Medulla oblongata (tissue), 1 donor: ENCODE measurements around the gene KCND2.
"Not testable (repeated sequence)": the region's sequence is repeated elsewhere in the genome, so short reads cannot be mapped to it uniquely, and the experiment has no call there.

Experiments used
- DNase-seq: peaks from one replicate; pipeline ENCODE4 v3.0.0-alpha.2; 2015; ENCODE audit errors: extremely low spot score

Gene KCND2

DNA sequence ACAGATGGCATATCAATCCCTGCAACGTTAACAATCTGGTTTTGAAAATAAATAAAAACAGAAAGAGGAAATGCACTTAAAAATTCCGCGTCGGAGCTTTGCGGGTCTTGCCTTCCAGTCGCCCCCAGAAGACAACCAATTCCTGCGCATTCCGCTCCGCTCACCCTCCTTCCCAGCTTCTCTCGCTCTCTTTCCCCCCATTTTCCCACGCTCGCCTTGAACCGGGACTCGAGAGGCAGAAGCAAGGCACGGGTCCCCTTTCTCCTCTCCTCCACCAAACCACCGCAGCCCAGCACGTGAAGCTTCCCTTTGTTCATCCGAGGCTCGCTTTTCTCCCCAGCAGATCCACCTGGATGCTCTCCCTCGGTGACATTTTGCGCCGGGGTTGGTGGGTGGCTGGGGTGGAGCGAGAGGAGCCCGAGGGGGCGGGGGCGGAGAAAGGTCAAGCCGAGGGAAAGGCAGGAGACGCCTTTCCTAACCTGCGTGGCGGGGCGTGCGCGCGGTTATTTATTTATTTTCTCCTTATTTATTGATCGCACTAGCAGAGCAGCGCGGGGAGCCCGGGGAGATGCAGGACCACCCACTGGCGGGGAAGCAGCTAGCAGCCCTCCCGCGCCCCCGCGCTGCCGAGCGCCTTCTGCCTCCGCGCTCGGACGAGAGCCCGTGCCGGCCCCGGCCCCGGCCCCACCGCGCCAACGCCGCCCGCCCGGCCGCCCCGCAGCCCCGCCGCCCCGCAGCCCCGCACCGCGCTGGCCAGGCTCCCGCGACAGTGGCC is at the start of gene KCND2:
Gene KCND2 (plus strand): TSS at position 475 of the 775 bp plus-strand sequence.
- DNase-seq: peak; percentile 25

DNA sequence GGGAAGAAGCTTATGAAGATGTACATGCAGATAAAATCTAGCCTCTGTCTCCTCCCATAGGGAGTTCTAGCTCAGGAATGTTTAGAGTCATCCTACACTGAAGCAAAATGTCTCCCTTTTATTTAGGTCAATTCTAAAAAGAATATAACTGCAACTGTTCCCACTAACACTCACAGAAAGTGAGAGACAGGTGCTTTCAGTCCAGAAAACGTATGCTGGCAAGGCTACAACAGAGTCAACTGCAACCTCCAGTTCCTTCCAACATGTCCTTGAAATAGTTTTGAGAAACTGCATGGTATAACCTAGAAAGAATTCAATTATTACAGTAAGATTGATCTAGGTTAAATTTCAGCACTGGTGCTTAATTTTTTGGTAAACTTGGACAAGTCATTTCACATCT is 46.8 kb upstream of the KCND2 start:
- DNase-seq: no peak

- DNase-seq: no peak
Measured at GRCh38 chr7:120227255-120227654, 45.7 kb upstream of the KCND2 start.

DNA sequence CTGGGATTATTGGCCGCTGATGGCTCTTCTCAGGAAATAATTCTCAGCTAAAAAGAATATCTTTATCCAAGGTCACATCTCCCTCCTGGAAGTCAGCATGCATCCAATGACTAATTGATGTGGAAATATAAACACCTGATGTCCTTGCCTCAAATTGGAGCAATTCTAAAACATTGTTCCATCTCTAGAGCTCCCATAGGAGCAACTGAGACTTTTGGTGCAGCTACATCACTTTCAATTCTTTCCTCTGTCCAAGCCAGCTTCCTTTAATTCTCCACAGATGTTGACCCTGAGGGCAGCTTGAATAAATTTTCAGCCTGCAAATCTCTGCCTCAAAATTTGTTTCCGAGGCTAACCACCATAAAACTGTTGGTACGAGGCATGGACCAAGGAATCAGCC is 43.9 kb upstream of the KCND2 start:
- no peak for DNase-seq

DNA sequence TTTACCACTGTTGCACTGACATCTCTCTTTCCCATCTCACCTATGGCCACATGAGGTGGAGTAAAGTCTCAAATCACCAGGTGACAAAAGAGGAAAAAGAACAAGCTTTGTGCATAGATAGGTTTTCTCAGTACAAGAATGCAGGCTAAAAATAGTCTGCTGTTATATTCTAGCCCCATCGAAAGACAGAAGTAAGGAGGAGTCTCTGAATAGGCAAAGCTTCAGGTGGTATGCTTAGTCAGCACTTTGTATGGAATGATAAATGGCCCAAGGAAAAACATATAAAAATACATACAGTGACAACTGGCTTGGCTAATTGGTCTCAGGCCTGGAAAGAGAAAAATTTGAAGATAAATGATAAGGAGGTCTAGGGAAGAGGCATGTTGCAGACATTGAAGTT is 39.6 kb upstream of the KCND2 start:
- DNase-seq: no peak

GRCh38 chr7:120240350-120240749 is 32.6 kb upstream of the KCND2 start:
- DNase-seq: not testable (repeated sequence)

- DNase-seq: no peak
Measured at GRCh38 chr7:120241973-120242372, 31.0 kb upstream of the KCND2 start.

GRCh38 chr7:120254845-120255244 is 18.1 kb upstream of the KCND2 start:
- no peak for DNase-seq

DNA sequence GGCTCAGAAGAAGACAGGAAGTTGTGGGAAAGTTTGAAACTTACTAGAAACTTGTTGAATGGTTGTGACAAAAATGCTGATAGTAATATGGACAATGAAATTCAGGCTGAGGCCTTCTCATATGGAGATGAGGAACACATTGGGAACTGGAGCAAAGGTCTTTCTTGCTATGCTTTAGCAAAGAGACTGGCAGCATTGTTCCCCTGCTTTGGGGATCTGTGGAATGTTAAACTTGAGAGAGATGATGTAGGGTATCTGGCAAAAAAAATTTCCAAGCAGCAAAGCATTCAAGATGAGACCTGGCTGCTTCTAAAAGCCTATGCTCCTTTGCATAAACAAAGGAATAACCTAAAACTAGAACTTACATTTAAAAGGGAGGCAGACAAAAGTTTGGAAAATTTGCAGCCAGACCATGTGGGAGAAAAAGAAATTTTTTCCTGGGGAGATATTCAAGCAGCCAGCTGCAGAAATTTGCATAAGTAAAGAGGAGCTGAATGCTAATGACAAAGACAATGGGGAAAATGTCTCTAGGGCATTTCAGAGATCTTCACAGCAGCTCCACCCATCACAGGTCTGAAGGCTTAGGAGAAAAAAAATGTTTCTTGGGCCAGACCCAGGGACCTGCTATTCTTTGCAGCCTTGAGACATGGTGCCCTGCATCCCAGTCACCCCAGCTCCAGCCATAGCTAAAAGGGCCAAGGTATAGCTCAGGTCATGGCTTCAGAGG is 16.5 kb upstream of the KCND2 start:
- no peak for DNase-seq

- DNase-seq: no peak
Measured at GRCh38 chr7:120259386-120259785, 13.6 kb upstream of the KCND2 start.

GRCh38 chr7:120260111-120260510 is 12.9 kb upstream of the KCND2 start:
- no peak for DNase-seq

DNA sequence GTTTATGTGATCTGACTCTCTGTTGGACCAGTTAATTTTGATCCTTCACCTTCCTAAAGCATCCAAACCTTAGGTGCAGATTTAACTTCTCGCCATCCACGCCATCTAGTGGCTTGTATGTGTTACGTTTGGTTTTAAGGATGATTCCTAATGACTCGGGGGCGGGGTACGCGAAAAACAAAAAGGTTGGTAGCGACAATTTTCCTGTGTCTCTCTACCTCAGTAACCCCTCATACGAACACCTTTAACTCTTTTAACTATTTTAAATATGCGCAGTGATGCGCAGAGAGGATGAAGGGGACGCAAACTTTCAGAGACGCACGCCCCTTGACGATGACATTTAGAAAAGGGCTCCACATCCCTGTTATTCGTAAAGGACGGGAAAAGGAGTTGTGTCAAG is 714 bp upstream of the KCND2 start:
- peak; percentile 72 for DNase-seq

GRCh38 chr7:120273476-120273975 is 551 bp downstream of the KCND2 start:
- DNase-seq: peak; percentile 17

DNA sequence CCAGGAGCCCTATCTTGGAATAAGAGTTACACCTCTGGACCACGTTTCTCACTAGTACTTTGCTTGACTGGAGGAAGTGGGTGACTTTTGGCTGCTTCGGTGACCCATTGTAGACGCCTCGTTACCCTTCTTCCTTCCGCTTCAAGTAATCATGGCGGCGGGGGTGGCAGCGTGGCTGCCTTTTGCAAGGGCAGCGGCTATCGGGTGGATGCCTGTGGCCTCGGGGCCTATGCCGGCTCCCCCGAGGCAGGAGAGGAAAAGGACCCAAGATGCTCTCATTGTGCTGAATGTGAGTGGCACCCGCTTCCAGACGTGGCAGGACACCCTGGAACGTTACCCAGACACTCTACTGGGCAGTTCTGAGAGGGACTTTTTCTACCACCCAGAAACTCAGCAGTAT is 1.5 kb downstream of the KCND2 start:
- DNase-seq: no peak

DNA sequence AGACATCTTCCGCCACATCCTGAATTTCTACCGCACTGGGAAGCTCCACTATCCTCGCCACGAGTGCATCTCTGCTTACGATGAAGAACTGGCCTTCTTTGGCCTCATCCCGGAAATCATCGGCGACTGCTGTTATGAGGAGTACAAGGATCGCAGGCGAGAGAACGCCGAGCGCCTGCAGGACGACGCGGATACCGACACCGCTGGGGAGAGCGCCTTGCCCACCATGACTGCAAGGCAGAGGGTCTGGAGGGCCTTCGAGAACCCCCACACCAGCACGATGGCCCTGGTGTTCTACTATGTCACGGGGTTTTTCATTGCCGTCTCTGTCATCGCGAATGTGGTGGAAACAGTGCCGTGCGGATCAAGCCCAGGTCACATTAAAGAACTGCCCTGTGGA is 1.9 kb downstream of the KCND2 start:
- no peak for DNase-seq

GRCh38 chr7:120276720-120277119 is 3.7 kb downstream of the KCND2 start:
- DNase-seq: no peak

DNA sequence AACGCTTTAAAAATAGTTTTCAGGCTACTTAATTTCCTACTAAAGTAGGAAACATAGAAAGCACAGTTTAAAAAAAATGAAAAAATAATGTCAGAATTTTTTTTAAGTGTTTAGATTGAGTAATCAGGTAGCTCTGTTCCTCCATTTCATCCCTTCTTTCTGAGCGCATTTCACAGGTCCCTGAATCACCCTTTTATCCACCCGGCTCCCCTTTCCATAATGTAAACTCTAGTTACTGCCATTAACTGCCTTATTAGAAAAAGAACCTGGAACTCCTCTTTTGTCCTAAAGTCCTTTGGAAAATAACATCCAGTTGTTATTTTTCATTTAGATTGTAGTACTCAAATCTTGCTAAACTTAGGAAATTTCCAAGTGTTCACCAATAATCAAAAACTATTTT is 5.8 kb downstream of the KCND2 start:
- DNase-seq: no peak

- no peak for DNase-seq
Measured at GRCh38 chr7:120280743-120281142, 7.8 kb downstream of the KCND2 start.

DNA sequence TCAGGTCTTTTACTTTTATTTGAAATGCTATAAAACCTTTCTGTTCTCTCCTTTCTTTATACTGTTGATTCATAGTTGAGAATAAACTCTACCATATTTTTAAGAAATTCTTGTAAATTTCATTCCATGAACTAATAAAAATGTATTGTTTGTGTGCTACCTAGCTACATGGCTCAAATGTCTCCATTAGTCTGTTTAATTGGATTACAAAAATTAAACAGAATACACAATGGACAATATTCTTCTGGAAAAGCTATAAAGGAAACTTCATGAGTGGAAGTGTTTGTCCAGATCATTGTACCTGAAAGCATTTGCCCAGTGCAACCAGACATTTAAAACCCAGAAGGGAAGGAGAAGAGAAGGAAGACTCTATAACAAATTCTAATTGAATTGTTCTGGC is 20.1 kb downstream of the KCND2 start:
- no peak for DNase-seq

DNA sequence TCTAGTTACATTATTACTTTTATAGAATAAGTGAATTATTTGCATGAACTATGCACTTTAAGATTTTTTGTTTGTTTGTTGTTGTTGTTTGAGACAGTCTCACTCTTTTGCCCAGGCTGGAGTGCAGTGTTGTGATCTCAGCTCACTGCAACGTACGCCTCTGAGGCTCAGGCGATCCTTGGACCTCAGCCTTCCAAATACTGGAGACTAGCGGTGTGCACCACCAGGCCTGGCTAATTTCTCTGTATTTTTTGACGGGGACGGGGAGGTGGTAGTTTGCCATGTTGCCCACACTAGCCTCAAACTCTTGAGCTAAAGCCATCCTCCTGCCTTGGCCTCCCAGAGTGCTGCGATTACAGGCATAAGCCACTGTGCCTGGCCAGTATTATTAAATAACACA is 29.2 kb downstream of the KCND2 start:
- no peak for DNase-seq

DNA sequence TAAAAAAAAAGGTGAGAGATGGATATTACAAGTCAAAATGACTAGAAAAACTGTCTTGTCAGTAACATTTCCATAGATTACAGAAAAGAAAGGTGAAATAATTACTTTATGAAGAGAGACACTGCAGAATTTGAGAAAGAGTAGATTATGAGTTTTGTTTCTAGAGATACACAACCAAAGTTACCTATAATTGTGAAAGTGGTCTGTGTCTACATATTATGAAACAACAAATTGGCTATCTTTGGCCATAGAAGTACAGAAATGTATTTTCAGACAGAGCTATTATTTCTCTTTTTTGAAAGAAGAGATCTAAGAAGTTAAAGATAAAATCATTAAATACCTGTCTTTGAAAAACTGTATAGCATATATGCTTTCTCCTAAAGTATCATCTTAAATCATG is 30.1 kb downstream of the KCND2 start:
- DNase-seq: no peak

DNA sequence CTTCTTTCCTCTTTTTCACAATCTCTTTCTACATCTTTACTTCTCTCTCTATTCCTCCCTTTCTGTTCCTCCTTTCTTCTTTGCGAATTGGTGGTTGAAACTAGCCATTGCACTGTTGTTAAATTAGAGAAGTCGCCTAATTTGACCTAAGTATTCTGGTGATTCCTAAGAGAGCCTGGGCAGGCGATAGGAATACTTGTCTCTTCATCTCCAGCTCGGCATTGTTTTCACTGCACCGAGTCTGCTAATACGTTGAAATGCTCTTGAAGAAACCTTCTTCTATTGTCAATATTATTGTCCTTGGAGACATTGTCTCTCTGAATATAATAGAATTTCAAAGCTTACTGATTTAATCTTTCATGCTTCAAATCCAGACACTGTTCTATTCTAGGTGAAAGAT is 31.7 kb downstream of the KCND2 start:
- no peak for DNase-seq

DNA sequence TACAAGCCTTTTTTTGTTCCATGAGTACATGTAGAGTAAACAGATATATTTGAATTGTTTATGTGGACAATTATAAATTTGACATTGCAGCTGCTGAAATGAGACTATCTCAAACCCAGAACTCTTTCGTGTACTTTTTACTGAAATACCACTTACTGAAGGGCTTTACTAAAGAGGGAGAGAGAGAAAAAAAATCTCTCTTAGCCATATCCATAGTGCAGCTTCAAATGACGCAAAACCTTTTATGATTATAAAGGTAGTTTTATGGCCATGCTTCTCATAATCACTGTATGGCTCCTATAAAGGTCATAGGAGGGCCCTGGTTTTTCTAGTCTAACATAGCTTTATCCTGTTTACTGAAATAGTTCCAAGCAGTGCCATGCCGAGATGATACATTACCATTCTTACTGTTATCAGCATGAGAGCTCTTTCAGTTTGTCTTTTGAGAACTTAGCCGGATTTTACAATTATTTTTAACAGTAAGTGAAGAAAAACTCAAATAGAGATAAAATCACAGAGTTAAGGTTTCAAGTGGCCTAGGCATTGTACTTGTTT is 35.1 kb downstream of the KCND2 start:
- no peak for DNase-seq
